Measurements from ENCODE around the gene CARD11.
A peak's percentile ranks its signal among the peaks of the same experiment; 100 is the strongest.

Gene CARD11

DNA sequence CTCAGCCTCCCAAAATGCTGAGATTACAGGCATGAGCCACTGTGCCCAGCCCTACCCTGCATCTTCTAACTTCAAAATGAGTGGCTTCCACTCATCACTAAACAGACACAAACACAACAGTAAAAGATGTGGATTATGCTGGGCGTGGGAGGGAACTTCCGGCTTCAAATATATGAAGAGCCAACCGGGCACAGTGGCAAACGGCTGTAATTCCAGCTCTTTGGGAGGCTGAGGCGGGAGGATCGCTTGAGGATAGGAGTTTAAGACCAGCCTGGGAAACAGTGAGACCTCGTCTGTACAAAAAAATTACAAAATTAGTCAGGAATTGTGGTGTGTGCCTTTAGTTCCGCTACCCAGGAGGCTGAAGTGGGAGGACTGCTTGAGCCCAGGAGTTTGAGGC lies 107.4 kb downstream of the CARD11 start:
- CTCF ChIA-PET = no interaction called here
- POLR2A ChIA-PET (ENCODE audit: low non-redundant PET) = no interaction called here

DNA sequence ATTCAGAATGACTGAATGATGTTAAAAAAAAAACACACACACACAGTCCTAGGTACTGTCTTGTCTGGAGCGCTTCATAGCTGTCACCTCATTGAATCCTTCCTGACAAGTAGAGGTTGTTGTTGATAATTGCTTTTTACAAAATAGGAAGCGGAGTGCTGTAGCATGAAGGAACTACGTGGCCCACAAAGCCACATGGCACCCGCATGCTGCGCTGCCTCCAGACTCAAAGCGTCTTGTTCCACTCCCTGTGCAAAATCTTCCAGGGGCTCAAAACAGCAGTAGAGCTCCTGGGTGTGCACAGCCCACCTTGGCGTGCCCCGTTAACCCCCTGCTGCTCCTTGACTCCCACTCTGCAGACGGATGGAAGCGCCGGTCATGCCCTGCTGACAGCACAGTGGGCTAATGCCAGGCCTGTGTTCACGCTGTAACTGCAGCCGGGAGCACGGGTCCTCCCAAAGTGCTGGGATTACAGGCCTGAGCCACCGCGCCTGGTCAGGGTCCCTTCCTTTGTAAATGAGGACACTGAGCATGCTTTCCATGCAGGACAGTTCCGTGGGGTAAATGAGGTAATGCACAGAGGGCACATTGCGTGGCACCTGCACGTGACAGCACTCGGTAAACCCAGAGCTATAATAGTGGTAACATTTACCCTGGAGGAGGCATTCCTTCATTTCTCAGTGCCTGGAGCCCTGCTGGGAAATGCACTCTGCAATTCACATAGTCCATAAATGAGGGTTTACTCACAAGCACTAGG lies 108.5 kb downstream of the CARD11 start:
- POLR2A ChIA-PET (ENCODE audit: low non-redundant PET) = no interaction called here
- no peak for TF ChIP-seq CTCF (conservative IDR thresholded peaks at IDR 0.05; ENCODE audit: low read depth)
- DNase-seq (ENCODE audit: low spot score) = no peak
- CTCF ChIA-PET = interaction anchor here (0.6 to 0.7 kb wide), 2 partner anchors 48 to 62 kb away, joined by 3 to 4 read pairs; no protein-coding TSS in a partner anchor
- peak overlapping the region; percentile 81 for H3K27ac ChIP-seq

More for the DNA sequence above, 107.4 kb downstream of the CARD11 start:
- no peak overlapping the region for H3K27ac ChIP-seq
- TF ChIP-seq CTCF (conservative IDR thresholded peaks at IDR 0.05; ENCODE audit: low read depth) = no peak
- no peak for DNase-seq (ENCODE audit: low spot score)

- peak overlapping the region; percentile 81 for H3K27ac ChIP-seq
- DNase-seq (ENCODE audit: low spot score) = peak; percentile 89
- TF ChIP-seq CTCF (conservative IDR thresholded peaks at IDR 0.05; ENCODE audit: low read depth) = no peak
- POLR2A ChIA-PET (ENCODE audit: low non-redundant PET) = no interaction called here
- CTCF ChIA-PET = interaction anchor here (0.7 kb wide), 1 partner anchor 49 kb away, joined by 4 read pairs; no protein-coding TSS in a partner anchor
Observed at GRCh38 chr7:2934211-2934731, 109.4 kb downstream of the CARD11 start.

DNA sequence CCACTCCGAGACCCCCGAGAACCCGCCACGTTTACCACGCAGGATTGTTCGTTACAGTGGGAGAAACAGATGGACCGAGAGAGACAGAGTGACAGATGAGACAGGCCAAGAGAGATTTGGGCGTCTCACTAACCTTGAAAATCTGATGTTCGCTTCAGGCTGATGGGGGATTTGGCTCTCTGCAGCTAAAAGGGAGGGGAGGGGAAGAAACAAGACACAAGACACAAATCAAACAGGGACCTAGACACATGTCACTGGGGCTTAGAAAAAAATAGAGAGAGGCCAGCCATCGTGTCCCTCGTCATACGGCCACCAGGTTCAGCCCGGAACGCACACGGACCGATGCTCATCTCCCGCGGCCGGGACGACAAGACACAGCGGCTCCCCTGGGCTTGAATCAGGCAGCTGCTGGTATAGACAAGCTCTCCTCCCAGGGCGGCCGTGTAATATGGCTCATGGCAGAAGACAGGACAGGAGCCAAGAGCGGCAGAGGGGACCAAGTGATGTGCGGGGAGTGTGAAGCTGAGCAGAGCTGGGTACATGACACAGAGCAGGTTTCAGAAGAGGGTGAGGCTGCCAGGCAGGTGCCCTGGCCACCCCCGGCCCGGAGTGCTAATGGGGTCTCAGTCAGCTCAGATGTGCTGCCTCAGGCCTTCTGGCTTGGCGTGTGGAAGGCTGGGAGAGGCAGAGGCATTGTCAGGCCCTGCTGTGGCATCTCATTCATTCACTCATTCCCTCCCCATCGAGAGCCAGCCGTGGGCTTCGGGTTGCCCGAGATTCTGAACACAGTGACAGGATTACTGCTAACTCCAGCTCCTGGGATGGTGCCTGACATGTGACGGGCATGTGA lies 111.0 kb downstream of the CARD11 start:
- POLR2A ChIA-PET (ENCODE audit: low non-redundant PET) = no interaction called here
- TF ChIP-seq CTCF (conservative IDR thresholded peaks at IDR 0.05; ENCODE audit: low read depth) = no peak

DNA sequence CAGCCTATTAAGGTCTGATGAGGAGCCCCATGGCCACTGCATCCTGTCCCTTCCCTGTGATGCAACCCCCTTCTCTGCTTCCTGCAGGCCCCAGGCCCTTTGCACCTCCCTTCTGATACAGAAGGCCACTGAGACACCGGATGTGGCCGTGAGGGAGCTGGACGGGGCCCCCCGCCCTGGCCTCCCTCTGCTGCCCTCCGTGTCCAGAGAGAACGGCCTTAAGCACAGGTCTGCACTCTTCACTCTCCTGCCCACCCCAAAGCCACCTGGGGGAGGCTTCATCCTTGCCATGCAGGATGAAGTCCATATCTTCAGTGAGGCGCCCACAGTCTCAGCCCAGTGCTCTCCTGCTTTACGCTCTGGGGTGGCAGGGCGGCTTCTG lies 112.6 kb downstream of the CARD11 start:
- CTCF ChIA-PET = no interaction called here
- no peak overlapping the region for H3K27ac ChIP-seq
- POLR2A ChIA-PET (ENCODE audit: low non-redundant PET) = no interaction called here
- TF ChIP-seq CTCF (conservative IDR thresholded peaks at IDR 0.05; ENCODE audit: low read depth) = no peak
- no peak for DNase-seq (ENCODE audit: low spot score)

More for the DNA sequence above, 111.0 kb downstream of the CARD11 start:
- no peak for DNase-seq (ENCODE audit: low spot score)
- CTCF ChIA-PET = no interaction called here
- peak overlapping the region; percentile 81 for H3K27ac ChIP-seq

- H3K27ac ChIP-seq = no peak overlapping the region
- CTCF ChIA-PET = no interaction called here
- DNase-seq (ENCODE audit: low spot score) = no peak
- POLR2A ChIA-PET (ENCODE audit: low non-redundant PET) = no interaction called here
- no peak for TF ChIP-seq CTCF (conservative IDR thresholded peaks at IDR 0.05; ENCODE audit: low read depth)
Observed at GRCh38 chr7:2930310-2931033, 113.2 kb downstream of the CARD11 start.

Measured in RWPE1 (cell line).